Amniotic epithelial cell (primary cell): ENCODE results near the gene GJC1.

Experiments used
- DNase-seq: peaks from one replicate; pipeline ENCODE4 v3.0.0-alpha.2; 2010; ENCODE audit warnings: low read depth

Gene GJC1

DNA sequence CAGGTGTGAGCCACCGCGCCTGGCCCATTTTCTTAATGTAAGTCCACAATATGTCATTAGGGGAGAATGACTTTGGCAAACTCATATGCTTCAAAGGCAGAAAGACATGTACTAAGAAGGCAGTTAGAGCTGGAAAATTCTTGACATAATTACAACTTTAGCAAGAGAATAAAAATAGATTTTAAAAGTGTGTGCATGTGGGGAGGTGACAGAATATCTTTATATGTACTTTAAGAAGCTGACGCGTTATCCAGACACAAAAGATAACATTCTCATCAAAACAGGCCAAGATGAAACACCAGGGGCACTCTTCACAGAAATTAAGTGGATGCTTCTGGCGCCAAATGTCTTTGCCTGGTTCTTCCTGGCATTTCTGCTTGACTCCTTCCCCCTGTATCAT is 28.2 kb downstream of the GJC1 start:
- DNase-seq, result no peak

GRCh38 chr17:44798356-44798755 is 31.7 kb downstream of the GJC1 start:
- no peak for DNase-seq

GRCh38 chr17:44797802-44798201 is 32.3 kb downstream of the GJC1 start:
- peak; percentile 58 for DNase-seq

DNA sequence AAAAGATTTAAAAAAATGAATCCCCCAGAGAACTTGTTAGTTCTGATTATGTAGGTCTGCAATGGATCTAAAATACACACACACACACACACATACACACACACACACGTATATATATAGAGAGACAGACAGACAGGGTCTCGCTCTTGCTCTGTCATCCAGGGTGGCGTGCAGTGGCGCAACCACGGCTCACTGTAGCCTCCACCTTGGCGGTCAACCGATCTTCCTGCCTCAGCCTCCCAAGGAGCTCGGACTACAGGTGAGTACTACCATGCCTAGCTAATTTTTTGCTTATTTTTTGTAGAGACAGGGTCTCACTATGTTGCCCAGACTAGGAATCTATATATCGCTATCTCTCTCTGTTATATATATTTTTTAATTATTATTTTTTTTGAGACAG is 33.4 kb downstream of the GJC1 start:
- DNase-seq, result no peak

DNA sequence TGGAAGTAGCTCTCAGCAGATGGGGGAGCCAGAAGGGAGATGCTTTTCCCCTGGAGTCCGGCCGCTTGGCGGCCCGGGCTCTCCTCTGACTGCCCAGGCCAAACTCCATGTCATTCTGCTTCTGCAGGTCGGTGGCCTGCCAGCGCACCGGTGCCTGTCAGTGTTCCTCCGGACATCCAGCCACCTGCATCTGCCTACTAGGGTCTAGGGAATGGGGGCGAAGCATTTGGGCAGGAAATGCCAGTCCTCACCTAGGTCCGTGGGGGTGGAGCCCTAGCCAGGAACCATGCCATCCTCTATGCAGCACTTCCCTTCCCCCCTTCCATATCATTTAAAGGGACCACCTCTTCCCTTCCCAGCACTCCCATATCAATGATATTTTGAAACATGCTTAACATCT is 34.2 kb downstream of the GJC1 start:
- no peak for DNase-seq

GRCh38 chr17:44795421-44795820 is 34.7 kb downstream of the GJC1 start:
- DNase-seq, result no peak

GRCh38 chr17:44794851-44795413 is 35.2 kb downstream of the GJC1 start:
- peak; percentile 70 for DNase-seq

- DNase-seq, result no peak
Measured at GRCh38 chr17:44793885-44794842, 35.9 kb downstream of the GJC1 start.

GRCh38 chr17:44792276-44792675 is 37.8 kb downstream of the GJC1 start:
- DNase-seq, result peak; percentile 44

GRCh38 chr17:44788139-44788538 is 41.9 kb downstream of the GJC1 start:
- DNase-seq, result no peak

- DNase-seq, result no peak
Measured at GRCh38 chr17:44787271-44787940, 42.7 kb downstream of the GJC1 start.

DNA sequence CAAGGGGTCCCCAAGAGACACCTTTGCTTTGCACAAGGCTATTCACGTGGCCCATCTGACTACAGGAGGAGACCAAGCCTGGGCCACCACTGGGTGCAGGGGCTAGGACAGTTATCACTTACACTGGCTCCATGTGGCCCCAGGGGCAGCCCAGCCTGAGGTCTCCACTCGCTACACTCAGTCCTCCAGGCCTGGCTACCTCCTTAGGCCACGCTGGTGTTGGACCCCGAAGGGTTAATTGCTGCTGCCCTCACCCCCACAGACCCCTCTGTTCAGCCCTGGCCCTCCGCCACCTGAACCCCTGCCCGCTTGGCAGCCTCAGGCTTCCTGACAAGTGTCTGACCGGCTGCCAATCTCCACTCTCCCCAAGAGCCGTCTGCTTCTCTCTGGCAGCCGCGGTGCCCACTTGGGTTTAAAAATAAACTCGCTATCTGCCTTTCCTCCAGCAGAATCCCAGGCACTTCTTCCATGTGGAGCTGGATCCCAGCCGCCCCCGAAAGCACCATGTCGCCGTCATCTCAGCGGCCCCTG is 43.5 kb downstream of the GJC1 start:
- DNase-seq, result no peak

DNA sequence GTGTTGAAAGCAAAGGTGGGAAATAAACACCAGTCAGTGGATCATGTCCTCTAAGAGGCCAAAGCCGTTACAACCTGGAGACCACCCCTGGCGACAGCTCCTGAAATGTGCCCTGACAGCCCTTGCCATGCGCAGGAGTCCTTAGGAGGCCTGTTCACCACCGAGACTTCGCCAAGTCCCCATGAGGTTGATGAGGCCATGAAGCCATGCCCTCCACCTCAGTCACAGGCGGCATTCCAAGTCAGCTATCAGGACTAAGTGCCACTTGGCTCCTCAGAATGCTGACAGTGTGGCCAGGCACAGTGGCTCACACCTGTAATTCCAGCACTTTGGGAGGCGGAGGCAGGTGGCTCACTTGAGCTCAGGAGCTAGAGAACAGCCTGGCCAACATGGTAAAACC is 44.2 kb downstream of the GJC1 start:
- DNase-seq, result no peak

- no peak for DNase-seq
Measured at GRCh38 chr17:44782326-44782850, 47.7 kb downstream of the GJC1 start.

DNA sequence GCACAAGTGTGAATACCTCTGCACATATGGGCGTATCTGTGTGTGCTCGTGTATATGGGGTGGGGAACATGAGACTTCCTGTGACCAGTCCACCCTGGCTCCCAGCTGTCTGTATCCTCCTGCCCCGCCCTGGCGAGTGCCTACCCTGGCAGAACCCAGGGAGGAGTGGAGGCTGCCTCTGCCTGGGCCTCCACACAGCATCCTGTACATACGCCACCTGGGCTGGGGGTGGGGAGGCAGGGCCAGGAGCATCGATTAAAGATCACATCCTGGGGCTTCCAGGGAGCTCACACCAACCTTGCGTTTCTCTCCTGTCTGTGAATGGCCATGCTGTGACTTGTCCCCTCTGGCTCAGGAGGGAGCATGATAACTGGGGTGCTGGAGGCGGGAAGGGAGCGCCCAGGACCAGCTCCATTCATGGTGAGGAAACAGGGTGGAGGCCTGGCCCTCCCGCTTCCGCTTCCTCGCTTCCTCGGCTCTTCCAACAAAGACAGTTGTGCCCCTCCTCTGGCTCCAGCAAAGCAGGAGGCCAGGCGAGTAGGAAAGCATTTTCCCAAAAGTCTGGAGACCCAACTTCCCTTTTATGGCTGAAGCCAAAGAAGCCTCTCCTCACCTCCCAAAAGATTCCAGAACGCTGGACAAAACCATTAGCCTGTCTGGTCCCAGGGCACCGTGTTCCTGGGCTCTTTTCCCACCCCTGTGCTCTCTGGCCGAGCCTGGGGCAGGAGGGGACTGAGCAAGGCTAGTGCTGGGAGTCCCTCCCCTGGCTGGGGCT is 48.3 kb downstream of the GJC1 start:
- no peak for DNase-seq

DNA sequence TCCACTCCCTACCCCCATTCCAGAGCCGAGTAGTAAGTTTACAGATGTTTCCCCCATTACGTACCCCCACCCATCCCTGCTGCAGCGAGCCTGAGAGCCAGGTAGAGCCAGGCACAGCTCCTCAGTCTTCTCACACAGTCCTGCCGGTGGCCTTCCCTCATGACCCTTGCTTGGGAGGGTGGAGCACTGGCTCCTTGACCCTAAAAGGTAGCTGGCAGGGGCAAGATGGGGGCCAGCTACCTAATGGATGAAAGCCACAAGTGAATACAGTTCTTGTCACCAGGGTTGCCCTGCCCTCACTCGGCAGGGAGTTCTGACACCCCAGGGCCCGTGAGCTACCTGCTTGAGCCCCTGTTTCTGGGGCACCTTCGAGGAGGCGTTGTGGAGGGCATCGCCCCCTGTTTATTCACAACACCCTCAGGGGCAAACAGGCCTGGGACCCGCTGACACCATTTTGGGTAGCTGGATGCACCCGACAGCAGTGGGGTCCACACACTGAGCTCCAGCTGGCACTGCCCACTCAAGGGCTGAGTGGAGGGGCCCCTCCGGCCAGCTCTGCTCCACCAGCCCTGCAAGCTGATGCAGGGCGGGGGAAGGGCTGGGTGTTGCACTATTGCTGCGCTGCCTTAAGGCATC is 49.1 kb downstream of the GJC1 start:
- no peak for DNase-seq

- no peak for DNase-seq
Measured at GRCh38 chr17:44780161-44780560, 49.9 kb downstream of the GJC1 start.

GRCh38 chr17:44779211-44780025 is 50.7 kb downstream of the GJC1 start:
- DNase-seq, result peak; percentile 57

DNA sequence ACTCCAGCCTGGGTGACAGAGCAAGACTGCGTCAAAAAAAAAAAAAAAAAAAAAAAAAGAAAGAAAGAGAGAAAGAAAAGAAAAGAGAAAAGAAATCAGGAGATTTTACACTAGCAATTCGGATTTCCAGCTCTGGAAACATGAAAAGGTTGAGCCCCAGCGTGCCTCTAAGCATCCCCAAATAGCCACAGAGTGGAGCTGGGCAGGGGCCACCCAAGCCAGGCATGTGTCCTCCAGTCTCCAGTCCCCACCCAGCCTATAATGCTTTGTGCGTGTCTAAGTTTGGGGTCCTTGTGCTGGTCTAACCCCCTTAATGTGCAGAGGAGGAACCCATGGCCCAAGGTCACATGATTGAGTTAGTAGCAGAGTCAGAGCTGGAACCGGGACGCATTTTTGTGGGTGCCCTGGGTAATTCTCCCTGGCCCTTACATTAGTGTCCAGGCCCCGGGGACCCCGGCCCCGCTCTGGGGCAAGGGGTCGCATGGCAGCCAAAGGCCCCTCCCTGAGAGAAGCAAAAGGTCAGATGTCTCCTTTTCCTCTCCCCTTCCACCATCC is 51.4 kb downstream of the GJC1 start:
- no peak for DNase-seq
